NCI-H1105 treated with DMSO at 0.1 percent for 48 hours (cell line): ENCODE data around the gene LHX4.

ENCODE experiments used
- DNase-seq: peaks from one replicate; lab custom pipeline; 2025; lab: John Stamatoyannopoulos, UW

The LHX4 gene

DNA sequence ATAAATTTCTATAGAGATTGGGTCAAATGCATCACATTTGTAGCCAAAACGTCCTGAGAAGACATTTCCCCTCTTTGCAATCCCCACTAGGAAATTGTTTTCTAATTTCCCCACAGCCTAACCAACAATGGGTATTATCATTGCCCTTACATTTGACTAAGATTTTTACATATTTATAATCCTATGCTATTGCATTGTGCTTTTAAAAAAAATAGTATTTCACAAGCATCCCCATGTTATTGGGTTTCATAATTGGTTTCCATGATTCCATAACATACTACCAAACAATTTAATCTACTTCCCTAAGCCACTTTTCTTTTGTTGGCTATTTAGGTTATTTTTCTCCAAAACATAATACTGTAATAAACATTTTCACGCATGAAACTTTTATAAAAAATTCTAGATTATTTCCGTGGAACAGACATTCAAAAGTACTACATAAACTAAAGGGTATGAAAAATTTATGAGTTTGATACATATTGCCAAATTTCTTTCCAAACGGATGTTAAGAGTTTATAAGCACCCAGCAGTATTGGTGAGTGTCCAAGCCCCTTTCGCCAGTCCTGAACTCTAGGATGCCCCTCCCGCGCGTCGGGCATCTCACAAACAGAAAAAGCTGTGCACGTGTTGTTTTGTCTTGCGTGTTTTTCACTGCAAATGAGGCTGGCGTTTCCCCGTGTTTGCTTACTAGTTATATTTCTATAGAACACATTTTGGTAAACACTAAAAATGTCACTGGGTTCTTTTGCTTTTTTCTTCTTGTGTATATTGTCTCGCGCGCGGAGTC lies 2.0 kb upstream of the LHX4 start:
- no peak for DNase-seq

DNA sequence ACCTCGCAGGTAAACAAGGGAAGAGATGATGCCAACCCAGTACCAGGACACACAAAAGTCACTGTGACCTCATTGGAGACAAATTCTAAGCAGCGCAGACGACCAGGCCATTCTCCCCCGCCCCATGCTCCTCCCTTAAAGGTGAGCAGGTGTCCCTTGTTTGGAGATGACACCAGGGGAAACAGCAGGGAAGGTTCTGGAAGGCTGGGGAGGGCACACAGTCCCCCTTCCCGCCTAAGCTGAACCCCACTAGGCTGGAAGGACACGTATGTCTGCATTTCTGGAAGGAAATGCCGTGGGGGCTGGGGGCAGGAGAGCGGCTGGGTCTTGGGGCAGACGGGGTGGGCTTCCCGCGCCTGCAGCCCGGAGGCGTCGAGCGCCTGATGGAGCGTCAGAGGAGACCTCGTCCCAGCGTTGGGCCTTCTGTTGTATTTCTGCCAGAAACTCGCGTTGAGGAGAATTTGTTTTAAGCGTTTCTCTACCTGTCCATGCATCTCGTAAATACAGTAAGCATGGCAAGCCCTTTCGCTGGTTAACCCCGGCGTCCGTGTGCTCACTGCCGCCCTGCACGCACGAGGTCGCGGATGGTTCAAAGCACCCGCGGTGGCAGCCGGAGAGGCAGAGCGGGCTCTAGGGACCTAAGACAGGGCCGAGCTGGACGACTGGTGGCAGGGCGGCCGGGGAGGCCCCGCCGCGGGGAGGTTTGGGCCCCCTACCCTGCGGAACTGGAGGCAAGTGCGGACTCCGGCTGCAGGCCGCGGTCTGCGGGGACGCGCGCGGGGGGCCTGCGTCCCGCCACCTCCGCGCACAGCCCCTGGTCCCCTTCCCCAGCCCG lies 1.2 kb upstream of the LHX4 start:
- no peak for DNase-seq

DNA sequence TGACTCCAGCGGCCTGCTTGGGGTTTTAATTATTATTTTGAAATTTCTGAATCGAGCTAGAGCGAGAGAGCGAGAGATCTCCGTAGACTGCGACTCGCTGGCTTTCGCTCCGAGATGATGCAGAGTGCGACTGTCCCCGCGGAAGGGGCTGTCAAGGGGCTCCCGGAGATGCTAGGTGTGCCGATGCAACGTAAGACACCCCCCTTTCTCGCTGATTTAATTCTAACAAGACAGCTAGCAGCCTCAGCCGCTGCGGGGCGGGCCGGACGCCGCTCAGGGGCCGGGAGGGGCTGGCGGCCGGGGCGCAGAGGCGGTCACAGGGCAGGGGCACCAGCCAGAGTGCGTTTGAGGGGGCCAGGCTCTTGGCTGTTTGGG lies 339 bp downstream of the LHX4 start:
- no peak for DNase-seq

DNA sequence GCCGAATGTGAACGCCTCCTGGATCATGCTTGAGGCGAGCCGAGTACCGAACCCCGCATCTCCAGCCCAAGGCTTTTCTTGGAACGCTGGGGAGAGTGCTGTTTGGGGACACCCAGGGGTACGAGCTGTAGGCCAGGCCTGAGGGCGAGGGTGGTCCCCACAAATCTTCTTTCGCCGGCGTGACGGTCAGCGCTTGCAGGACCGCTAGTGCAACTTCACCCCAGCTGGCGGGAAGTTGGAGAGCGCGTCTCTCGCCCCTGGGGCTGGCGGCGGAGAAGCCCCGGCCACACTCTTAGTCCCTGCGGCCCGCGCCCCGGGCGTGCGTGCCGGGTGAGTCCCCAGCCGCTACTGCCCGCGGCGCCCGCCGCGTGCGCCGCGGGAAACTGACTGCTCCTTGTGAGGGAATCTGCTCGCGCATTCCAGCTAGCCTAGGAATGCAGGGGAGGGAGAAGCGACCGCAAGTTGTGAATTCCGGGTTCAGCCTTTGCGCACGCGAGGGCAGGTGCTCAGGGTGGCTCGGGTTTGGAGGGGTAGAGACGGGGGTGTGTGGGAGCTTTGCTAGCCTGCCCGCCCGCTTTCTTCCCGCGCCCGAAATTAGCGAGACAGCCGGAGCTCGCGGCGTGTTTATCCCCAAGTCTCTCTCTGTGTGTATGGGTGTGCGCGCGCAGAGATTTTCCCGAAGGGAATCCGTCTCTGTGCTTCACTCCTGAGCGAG lies 884 bp downstream of the LHX4 start:
- DNase-seq: no peak

DNA sequence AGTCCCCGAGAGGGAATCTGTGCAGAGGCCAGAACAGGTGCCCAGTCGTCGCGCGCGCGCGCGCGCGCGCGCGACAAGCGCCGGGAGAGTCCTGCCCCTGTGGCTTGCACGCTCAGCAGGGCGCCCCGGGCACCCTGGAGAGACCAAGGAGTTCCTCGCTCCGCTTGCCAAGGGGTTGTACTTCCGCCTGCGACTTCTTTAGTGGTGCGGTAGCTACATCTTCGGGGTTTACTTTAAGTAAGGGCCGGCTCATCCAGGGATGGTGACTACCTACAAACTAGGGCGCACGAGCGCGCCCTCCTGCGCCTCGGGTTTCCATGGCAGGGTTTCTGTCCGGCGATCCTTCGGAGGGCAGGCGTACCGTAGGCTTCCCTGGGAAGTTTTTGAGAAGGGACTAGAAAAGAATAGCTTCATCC lies 1.4 kb downstream of the LHX4 start:
- peak; percentile 33 for DNase-seq

DNA sequence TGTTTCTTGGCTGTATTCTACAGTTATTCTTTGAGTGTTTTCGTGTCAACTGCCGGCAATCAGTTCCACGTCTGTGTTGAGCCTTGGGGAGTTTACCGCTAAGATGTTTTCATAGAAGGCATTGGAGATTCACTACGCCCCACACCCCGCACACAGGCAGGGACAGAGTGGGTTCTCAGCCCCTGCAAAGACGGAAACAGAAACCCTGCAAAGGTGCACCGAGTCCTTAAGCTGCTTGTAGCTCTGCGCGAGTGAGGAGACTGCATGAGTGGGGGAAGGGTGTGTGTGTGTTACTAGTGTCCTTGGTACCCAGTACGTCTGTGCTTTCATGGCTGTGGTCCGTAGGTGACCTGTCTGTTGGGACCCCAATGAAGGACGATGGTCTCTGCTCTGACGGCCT lies 1.9 kb downstream of the LHX4 start:
- DNase-seq: no peak

DNA sequence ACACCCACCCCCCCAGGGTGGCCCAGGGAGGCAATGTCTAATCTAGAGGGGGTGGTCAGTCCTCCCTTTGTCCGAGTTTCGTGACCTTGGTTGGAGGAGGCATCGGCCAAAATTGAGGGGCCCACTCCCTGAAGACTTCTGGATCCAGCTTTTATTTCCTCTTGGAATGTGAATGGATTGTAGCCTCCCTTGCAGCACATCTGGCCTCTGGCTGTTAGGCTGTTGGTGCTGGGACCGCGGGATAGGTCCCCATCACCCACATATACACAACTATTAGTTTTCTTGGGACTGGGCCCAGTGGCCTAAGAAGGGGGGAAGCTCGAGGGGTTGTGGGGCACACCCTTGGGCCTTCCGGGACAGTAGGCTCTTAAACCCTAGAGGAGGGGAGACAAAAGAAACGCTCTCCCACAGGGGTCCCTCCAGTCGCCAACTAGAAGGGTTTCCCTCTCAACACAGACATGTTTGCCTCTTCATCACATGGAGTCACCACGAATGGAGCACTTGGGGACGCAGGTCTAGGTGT lies 2.5 kb downstream of the LHX4 start:
- DNase-seq: no peak

DNA sequence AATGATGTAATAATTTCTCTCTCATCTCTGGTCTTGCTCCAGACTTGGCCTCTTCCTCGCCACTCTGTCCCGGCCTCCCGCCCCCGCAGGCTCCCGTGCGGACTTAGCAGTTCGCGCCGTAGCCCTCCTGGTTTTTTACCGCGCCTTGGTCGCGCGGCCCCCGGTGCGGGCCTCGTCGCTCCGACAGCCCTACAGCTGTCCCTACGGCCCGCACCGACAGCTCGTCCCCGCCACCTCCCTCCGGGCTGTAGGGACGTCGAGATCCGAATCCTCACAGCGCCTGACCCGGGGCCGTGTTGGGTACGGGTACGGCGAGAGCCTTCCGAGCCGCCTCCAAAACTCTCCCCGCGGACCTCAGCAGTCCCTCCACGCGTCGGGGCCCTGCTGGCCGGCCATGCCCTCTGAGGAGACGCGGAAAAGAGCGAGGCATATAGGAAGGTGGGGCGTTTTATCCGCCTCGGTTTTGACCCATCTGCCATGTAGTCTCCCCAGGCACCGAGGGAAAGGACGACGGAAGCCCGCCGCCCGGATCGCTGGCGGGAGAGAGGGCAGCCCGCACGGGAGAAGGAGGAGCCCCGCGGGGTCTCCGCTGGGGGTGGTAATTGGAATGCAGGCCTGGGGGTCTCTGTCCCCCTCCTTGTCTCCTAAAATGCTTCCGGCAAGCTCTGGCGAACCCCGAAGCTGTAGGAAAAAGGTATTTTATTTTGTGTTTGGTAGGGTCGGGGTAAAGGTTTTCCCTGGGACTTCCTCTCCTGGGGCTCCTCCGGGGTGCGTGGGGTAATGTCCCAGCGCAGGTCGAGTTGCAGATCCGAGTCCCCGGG lies 3.3 kb downstream of the LHX4 start:
- no peak for DNase-seq

DNA sequence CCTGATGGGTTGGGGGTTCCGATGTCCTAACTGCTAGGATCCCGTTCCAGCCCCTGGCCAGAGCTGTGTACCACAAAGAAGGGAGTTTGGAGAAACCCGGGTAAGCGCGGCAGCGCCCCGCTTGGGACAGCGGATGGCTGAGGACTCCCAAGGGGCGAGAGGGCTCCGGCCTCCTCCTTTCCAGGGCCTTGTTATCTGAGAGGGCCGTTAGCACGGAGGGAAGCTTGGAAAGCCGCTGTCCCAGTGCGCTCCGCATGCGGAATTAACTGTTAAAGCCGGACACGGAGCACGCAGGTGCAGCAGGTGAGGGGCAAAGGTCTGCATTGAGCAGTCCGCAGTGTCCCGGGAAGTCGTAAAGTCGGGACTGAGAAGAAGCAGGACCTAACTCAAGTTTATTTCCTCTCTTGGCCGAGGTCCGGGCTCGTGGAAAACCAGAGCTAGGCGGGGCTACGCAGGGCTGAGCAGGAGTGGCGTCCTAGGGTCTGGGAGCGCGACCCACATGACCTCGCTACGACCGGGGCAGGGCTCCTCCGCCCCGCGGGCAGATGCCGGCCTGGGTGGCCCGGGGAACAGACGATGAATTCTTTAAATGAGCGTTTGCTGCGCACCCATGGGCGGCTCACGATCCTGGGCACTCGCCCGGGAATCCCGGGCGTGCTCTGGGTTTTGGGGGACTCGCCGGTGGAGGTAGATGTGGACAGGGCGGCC lies 4.5 kb downstream of the LHX4 start:
- no peak for DNase-seq

DNA sequence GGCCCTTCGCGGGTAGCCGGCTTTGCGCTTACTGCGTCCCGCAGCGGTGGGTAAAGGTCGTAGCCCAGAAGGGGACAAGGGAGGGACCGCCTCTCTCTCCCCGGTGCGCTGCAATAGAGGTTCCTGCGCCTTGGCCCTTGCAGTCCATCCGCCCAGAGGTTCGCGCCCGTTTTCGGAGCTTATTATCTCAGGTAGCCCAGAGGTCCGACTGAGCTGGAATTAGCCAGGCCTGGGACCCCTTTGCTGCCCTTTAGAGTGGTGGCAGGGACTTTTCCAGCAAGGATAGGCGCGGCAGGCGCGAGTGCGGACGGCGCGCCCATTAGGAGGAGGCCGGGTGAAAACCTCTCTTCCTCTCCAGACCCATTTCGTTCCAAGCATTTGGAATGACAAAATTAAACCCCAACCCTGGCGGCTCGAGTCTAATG lies 5.0 kb downstream of the LHX4 start:
- no peak for DNase-seq

DNA sequence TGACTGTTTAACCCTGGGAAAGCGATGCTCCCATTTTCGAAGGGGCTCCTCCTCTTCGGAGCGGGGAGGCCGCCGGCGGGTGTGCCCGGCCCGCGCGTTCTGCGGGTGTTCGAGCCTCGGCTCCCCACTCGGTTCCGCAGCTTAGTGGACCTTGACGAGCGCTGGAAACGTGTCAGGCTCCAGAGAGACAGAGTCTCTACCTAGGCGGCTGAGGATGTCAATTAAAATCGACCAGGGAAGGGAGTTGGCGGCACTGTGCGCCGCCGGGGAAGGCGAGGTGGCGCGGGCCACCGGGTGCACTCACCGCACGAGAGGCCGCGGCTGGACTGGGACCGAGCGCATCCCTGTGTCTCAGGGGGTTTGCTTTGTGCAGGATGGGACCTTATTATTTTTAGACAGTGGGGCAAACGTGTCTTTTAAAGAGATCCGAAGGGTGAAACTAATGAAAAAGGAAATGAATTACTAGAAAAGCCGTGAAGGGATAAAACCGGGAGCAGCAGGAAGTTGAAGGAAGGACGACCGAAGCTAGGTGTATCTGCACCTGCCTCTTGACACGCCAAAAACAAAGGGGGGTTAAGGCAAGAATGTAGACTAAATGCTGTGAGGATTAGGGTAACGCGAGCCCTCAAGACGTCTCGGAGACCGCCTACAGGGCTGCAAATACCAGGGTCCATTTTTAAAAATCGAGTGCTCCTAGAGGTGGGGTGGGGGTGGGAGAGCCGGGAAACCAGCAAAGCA lies 5.6 kb downstream of the LHX4 start:
- DNase-seq: peak; percentile 22

DNA sequence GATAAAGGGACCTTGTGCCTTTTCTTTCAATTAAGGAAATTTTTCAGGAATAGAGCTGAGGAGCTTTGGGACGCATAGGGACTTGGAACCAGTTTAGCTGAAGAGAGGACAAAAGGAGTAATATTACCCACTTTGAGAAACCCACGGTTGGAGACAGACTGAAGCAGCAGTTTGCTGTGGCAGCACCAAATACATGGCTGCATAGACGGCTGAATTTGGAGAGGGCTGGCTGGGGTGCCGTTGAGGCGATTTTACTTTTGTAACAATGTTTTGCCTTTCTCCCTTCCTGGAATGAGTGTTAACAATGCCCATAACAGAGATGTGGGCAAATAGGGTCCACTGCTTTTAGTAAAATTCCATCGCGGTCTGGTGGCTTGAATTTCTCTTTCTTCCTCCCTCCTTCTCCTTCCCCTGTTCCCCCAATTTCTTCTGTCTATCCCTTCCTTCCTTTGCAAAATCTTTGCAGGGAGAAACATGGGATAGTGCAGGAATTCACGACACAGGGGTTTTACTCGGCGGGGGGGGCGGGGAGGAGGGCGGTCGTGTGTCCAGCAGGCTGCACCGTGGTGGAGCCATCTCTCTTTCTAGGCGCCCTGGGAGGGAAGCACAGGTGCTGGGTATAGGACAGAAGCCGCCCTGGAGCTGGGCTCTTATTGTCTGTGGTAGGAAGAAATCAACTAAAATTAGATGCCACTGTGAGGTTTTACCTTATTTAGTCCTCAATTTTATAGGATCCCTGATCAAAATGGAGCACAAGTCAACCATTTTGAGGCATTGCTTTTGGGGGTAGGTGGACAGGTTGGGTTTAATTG lies 6.8 kb downstream of the LHX4 start:
- DNase-seq: no peak

DNA sequence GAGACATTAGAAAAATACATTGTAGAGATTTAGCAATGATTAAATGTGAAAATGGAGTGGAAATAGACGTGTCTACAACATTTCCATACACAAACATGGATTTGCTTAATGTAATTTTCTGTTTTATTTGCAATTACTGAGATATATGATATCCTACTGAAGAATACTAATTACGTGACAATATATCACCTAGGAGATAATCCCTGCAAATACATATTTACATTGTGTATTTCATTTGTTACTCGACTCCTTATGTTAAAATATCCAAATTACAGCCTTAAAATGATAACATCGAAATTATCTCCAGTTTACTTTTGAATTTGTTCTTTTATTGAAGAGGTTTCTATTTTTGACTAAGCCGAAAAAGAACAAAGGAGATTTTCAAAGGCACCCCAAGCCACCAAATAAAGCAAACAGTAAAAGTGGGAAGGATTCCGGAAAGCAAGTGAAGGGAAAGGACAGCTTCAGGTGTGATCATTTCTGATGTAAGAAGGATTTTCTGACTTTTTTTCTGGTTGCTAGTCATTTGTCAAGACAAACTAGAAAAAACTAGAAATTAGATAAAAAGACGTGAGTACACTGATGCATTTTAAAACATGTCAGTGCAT lies 7.9 kb downstream of the LHX4 start:
- DNase-seq: no peak

DNA sequence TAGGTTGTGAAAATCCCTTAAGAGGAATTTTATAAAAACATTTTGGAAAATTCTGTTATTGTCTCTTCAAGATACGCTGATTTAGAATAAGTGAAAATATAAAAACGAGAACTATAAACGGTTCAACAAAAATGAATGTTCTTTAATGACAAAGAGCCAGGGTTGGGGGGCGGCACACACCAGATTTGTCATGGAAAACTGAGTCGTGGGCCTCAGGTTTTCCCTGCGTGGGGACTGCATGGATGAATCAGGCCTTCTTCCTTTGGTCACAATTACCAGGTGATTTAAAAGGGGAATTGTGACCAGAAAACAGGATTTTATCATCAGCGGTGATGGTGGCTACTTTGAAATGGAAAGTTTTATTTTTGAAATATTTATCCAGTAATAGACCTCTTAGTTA lies 8.6 kb downstream of the LHX4 start:
- DNase-seq: no peak

DNA sequence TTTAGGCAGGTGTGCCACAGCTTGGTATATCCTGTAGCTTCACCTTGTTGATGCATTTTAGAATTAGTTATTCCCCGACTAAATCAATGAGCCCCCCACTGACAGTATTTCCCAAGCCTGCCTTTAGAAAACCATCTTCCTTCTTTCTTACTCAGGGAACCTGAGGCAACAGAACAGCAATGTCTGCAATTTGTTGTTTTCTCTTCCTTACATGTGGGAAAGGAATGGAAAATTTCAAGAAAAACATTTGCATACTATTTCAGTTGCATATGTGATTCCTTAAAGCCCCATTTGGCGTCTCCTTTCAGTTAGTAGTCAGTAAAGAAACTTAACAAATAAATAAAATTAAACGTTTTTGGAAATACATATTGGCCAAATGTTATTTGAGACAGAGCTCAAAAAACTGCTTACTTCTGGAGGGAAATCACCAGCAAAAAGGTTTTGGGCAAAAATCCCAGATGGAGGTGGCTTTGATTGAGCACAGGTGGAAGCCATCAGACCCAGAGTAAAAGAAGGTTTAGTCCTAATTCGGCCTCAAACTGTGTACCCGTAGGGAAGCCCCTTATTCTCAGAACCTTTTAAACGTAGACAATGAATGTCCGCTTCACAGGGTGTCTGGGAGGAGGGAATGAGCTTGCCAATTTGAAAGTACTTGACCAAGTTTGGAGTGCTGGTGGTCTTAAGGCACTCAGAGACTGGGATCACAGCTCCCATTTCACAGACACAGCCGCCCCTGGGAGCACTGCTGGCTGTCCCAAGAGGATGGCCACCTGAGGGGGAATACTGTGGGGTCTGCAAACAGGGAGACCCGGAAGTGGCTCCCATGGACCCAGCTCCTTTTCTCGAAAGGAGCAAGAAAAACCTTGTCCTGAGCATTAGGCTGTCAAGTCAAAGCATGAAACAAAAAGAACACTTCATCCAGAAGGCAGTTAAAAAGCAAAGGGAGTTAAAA lies 9.4 kb downstream of the LHX4 start:
- no peak for DNase-seq

DNA sequence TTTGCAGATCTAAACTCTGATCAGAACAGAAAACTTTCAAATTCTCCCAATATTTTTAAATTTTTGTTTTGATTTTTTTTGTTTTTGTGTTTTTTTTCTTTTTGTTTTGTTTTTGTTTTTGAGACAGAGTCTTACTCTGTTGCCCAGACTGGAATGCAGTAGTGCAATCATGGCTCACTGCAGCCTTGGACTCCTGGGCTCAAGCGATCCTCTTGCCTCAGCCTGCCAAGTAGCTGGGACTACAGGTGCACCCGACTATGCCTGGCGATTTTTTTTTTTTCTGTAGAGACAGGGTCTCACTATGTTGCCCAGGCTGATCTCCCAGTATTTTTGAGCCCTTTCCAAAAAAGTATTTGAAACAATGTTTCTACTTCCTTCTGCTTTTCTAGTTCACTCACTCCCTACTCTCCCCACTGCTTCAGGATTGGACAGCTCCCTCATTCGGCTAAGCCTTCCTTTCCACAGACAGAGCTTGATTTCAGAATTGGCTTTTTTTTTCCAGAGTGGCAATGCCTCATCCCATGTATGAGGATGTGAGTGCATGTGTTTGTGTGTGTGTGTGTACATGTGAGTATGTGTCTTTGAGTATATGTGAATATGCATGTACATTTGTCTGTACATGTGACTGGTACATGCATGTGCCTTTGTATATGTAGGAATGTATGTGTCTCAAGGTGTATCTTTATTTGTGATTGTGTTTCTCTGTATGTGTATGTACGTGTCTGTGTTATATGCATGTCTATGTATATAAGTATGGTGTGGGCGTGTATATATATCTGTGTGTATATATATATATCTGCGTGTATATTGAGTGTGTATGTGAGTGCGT lies 11.9 kb downstream of the LHX4 start:
- no peak for DNase-seq
